ENCODE results near the gene ZC3H12A. TPM values are rescaled to one million over a fixed set of nuclear protein-coding genes. Genes with fewer than 3 reads are reported as not detected.

ZC3H12A gene
- total and polyA plus RNA-seq, 3 donors from 2014 or later: 6.3 to 9.0 (median 8.2) TPM

- DNase-seq: no peak
- 89 to 90% methylated on average over 10 of the region's 10 CpGs for WGBS, 2 donors
- H3K4me1 ChIP-seq: peaks cover 60% of the 10 kb centered on the region
- no peak for TF ChIP-seq POLR2A (IDR thresholded peaks at IDR 0.05)
- TF ChIP-seq CTCF (IDR thresholded peaks at IDR 0.05): no peak
- no peak overlapping the region for H3K4me3 ChIP-seq
- H3K36me3 ChIP-seq (ENCODE audit: low read depth, missing control alignments): no peaks in the 10 kb centered on the region
- H3K27me3 ChIP-seq: no peaks in the 10 kb centered on the region
- no peaks in the 10 kb centered on the region for H3K9me3 ChIP-seq
- intact Hi-C loops (cut with DNase I; ENCODE audit: low total_unique reads): no loop called here
- H3K27ac ChIP-seq: no peak overlapping the region
These were observed 6.4 kb downstream of the ZC3H12A start for GRCh38 chr1:37480581-37481288.

- no peak overlapping the region for H3K27ac ChIP-seq
- DNase-seq: no peak
- WGBS, 2 donors: 89 to 94% methylated on average over 21 to 26 of the region's 26 CpGs
- intact Hi-C loops (cut with DNase I; ENCODE audit: low total_unique reads): no loop called here
- peaks cover 60% of the 10 kb centered on the region for H3K4me1 ChIP-seq
- no peaks in the 10 kb centered on the region for H3K36me3 ChIP-seq (ENCODE audit: low read depth, missing control alignments)
- no peaks in the 10 kb centered on the region for H3K27me3 ChIP-seq
- H3K9me3 ChIP-seq: no peaks in the 10 kb centered on the region
- H3K4me3 ChIP-seq: no peak overlapping the region
- no peak for TF ChIP-seq CTCF (IDR thresholded peaks at IDR 0.05)
- TF ChIP-seq POLR2A (IDR thresholded peaks at IDR 0.05): no peak
These were observed 7.1 kb downstream of the ZC3H12A start for GRCh38 chr1:37481289-37482003.

GRCh38 chr1:37482004-37482785 lies 7.8 kb downstream of the ZC3H12A start:
- Histone ChIP-seq H3K36me3 (ENCODE audit: low read depth, missing control alignments) (no peaks in the 10 kb centered on the region), H3K4me1 (peaks cover 60% of the 10 kb centered on the region), H3K4me3 (no peak overlapping the region), H3K9me3 (no peaks in the 10 kb centered on the region), H3K27ac (no peak overlapping the region), H3K27me3 (no peaks in the 10 kb centered on the region)
- WGBS, 2 donors: 91 to 92% methylated on average over 17 to 18 of the region's 18 CpGs
- intact Hi-C loops (cut with DNase I; ENCODE audit: low total_unique reads): no loop called here
- no peak for TF ChIP-seq POLR2A (IDR thresholded peaks at IDR 0.05)
- DNase-seq: no peak

- DNase-seq: no peak
- H3K36me3 ChIP-seq (ENCODE audit: low read depth, missing control alignments): no peaks in the 10 kb centered on the region
- WGBS, 2 donors: 90 to 92% methylated on average over 13 to 29 of the region's 29 CpGs
- H3K27ac ChIP-seq: no peak overlapping the region
- peaks cover 55% of the 10 kb centered on the region for H3K4me1 ChIP-seq
- no peaks in the 10 kb centered on the region for H3K27me3 ChIP-seq
- no peaks in the 10 kb centered on the region for H3K9me3 ChIP-seq
- intact Hi-C loops (cut with DNase I; ENCODE audit: low total_unique reads): no loop called here
- H3K4me3 ChIP-seq: no peak overlapping the region
- TF ChIP-seq CTCF (IDR thresholded peaks at IDR 0.05) (no peak), POLR2A (IDR thresholded peaks at IDR 0.05) (no peak)
These were observed 8.7 kb downstream of the ZC3H12A start for GRCh38 chr1:37482796-37483744.

Measured in testis (tissue), 3 donors.